Measurements from ENCODE around the gene STAM. TPM values are rescaled to one million over a fixed set of nuclear protein-coding genes. Genes with fewer than 3 reads are reported as not detected.

Gene STAM
- total and polyA plus RNA-seq, 10 of the 15 experiments (the other 5 are each of a cell fraction or from before 2014, with no cell fraction given): 8.8 to 15.9 (median 14.4) TPM

GRCh38 chr10:17606547-17607040, 37.4 kb upstream of the STAM start:
- intact Hi-C loops (cut with micrococcal nuclease; ENCODE audit: unreplicated experiment): loop anchor here (1.0 to 5.0 kb wide), 5 partner anchors 137 to 631 kb away; no protein-coding TSS in a partner anchor
- ChIA-PET RAD21 (ENCODE audit: unreplicated experiment) (interaction anchor here (0.8 to 1.5 kb wide), 6 partner anchors 53 to 200 kb away, joined by 3 to 4 read pairs (median 4); no protein-coding TSS in a partner anchor), POLR2A (no interaction called here), CTCF (interaction anchor here (0.5 to 5.9 kb wide), 14 partner anchors 10 to 501 kb away, joined by 3 to 61 read pairs (median 3); no protein-coding TSS in a partner anchor), SMC1A (ENCODE audit: uncharacterized antibody, unreplicated experiment) (interaction anchor here (0.6 to 1.7 kb wide), 8 partner anchors 10 to 604 kb away, joined by 3 to 7 read pairs (median 4); no protein-coding TSS in a partner anchor)
- 11% methylated on average over 3 of the region's 3 CpGs for WGBS (ENCODE audit: insufficient coverage, insufficient replicate concordance, low lambda C conversion rate, missing lambda C conversion rate)
- in situ Hi-C loops (cut with MboI): loop anchor here (5.0 to 10.0 kb wide), 3 partner anchors 136 to 618 kb away; no protein-coding TSS in a partner anchor
- H3K27me3 ChIP-seq (replicated peaks in 1 of 2; ENCODE audit: control insufficient read depth in 2 of 2, insufficient read depth in 2 of 2, low read length in 1 of 2): no peaks in the 10 kb centered on the region
- no peaks in the 10 kb centered on the region for H3K9me3 ChIP-seq (replicated peaks; ENCODE audit: control insufficient read depth, insufficient read depth, low read length)
- H4K20me1 ChIP-seq (ENCODE audit: control insufficient read depth, insufficient read depth): no peaks in the 10 kb centered on the region
- no peak overlapping the region for H3K4me2 ChIP-seq (ENCODE audit: control insufficient read depth, insufficient read depth)
- no peaks in the 10 kb centered on the region for H3K4me1 ChIP-seq (ENCODE audit: control insufficient read depth, insufficient read depth, low read length)
- no peak overlapping the region for H3K4me3 ChIP-seq
- no peaks in the 10 kb centered on the region for H3K79me2 ChIP-seq (ENCODE audit: control insufficient read depth, insufficient read depth, low read length)
- no peak overlapping the region for H3K9ac ChIP-seq (ENCODE audit: control insufficient read depth, insufficient read depth, low read length)
- ATAC-seq (no peak), FAIRE-seq (no peak), DNase-seq (ENCODE audit: low read depth, low spot score) (no peak)
- H3K36me3 ChIP-seq (ENCODE audit: control insufficient read depth in 2 of 2, insufficient read depth in 2 of 2, low read length in 1 of 2): no peaks in the 10 kb centered on the region
- no peak overlapping the region for H2AFZ ChIP-seq (ENCODE audit: control insufficient read depth, low read depth, low read length)
- no TSS peak for BruUV-seq (replicated peaks)
- H3K27ac ChIP-seq (ENCODE audit: control insufficient read depth, insufficient read depth): no peak overlapping the region
- TF ChIP-seq ESRRA (IDR thresholded peaks at IDR 0.05; ENCODE audit: low read length) (no peak), MEF2B (IDR thresholded peaks at IDR 0.05; ENCODE audit: partially characterized antibody, poor library complexity, severe bottlenecking) (no peak), ZNF687 (IDR thresholded peaks at IDR 0.05) (no peak), BMI1 (IDR thresholded peaks at IDR 0.05; ENCODE audit: borderline replicate concordance) (no peak), MLLT1 (IDR thresholded peaks at IDR 0.05) (no peak), SMAD5 (IDR thresholded peaks at IDR 0.05; ENCODE audit: low read depth) (no peak), MYC (IDR thresholded peaks at IDR 0.05; ENCODE audit: insufficient read depth, insufficient read length, insufficient replicate concordance, low read length, severe bottlenecking) (no peak)
- TF ChIP-seq, protein P1, sequence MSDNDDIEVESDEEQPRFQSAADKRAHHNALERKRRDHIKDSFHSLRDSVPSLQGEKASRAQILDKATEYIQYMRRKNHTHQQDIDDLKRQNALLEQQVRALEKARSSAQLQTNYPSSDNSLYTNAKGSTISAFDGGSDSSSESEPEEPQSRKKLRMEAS (IDR thresholded peaks at IDR 0.05; ENCODE audit: low read depth, low read length): no peak
- TF ChIP-seq, protein P2, sequence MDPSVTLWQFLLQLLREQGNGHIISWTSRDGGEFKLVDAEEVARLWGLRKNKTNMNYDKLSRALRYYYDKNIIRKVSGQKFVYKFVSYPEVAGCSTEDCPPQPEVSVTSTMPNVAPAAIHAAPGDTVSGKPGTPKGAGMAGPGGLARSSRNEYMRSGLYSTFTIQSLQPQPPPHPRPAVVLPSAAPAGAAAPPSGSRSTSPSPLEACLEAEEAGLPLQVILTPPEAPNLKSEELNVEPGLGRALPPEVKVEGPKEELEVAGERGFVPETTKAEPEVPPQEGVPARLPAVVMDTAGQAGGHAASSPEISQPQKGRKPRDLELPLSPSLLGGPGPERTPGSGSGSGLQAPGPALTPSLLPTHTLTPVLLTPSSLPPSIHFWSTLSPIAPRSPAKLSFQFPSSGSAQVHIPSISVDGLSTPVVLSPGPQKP (IDR thresholded peaks at IDR 0.05; ENCODE audit: low read depth, low read length): no peak
- TF ChIP-seq, protein P3, sequence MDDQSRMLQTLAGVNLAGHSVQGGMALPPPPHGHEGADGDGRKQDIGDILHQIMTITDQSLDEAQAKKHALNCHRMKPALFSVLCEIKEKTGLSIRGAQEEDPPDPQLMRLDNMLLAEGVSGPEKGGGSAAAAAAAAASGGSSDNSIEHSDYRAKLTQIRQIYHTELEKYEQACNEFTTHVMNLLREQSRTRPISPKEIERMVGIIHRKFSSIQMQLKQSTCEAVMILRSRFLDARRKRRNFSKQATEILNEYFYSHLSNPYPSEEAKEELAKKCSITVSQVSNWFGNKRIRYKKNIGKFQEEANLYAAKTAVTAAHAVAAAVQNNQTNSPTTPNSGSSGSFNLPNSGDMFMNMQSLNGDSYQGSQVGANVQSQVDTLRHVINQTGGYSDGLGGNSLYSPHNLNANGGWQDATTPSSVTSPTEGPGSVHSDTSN (IDR thresholded peaks at IDR 0.05; ENCODE audit: insufficient replicate concordance, low read depth, low read length): no peak
